Measurements from ENCODE around the gene SMG6.

- TF ChIP-seq POLR2A (IDR thresholded peaks at IDR 0.05; ENCODE audit: low read depth, low read length) (no peak), GATA2 (IDR thresholded peaks at IDR 0.05; ENCODE audit: insufficient read depth, insufficient read length, low read depth, low read length) (no peak), POLR2AphosphoS5 (IDR thresholded peaks at IDR 0.05; ENCODE audit: insufficient read depth, low read depth, low read length) (no peak), MAX (IDR thresholded peaks at IDR 0.05; ENCODE audit: insufficient read depth, insufficient read length) (no peak), EZH2 (IDR thresholded peaks at IDR 0.05; ENCODE audit: borderline replicate concordance, low read depth, low read length, severe bottlenecking) (no peak), JUN (IDR thresholded peaks at IDR 0.05; ENCODE audit: borderline replicate concordance, insufficient read depth, insufficient read length, low read depth) (no peak), MYC (IDR thresholded peaks at IDR 0.05; ENCODE audit: low read depth, low read length) (no peak), FOS (IDR thresholded peaks at IDR 0.05; ENCODE audit: borderline replicate concordance, insufficient read depth, low read length) (no peak)
- TF ChIP-seq, protein P1, sequence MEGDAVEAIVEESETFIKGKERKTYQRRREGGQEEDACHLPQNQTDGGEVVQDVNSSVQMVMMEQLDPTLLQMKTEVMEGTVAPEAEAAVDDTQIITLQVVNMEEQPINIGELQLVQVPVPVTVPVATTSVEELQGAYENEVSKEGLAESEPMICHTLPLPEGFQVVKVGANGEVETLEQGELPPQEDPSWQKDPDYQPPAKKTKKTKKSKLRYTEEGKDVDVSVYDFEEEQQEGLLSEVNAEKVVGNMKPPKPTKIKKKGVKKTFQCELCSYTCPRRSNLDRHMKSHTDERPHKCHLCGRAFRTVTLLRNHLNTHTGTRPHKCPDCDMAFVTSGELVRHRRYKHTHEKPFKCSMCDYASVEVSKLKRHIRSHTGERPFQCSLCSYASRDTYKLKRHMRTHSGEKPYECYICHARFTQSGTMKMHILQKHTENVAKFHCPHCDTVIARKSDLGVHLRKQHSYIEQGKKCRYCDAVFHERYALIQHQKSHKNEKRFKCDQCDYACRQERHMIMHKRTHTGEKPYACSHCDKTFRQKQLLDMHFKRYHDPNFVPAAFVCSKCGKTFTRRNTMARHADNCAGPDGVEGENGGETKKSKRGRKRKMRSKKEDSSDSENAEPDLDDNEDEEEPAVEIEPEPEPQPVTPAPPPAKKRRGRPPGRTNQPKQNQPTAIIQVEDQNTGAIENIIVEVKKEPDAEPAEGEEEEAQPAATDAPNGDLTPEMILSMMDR (IDR thresholded peaks at IDR 0.05; ENCODE audit: extremely low read depth in 1 of 2, insufficient read depth in 1 of 2, low read depth in 1 of 2, low read length in 2 of 2) = no peak
Observed at GRCh38 chr17:2149934-2150333, 153.7 kb downstream of the SMG6 start.
